Measurements from ENCODE around the gene CACNA1C.

CACNA1C gene

GRCh38 chr12:2375871-2376270 lies 323.1 kb downstream of the CACNA1C start:
- no peak for TF ChIP-seq CTCF (conservative IDR thresholded peaks at IDR 0.05)
- no peak overlapping the region for H3K27ac ChIP-seq

GRCh38 chr12:2376908-2377657 lies 324.3 kb downstream of the CACNA1C start:
- TF ChIP-seq CTCF (conservative IDR thresholded peaks at IDR 0.05): no peak
- no peak overlapping the region for H3K27ac ChIP-seq

GRCh38 chr12:2378835-2379330 lies 326.1 kb downstream of the CACNA1C start:
- no peak overlapping the region for H3K27ac ChIP-seq
- no peak for TF ChIP-seq CTCF (conservative IDR thresholded peaks at IDR 0.05)

- TF ChIP-seq CTCF (conservative IDR thresholded peaks at IDR 0.05): no peak
These were observed 328.2 kb downstream of the CACNA1C start for GRCh38 chr12:2380946-2381345.

GRCh38 chr12:2382370-2383155 lies 329.8 kb downstream of the CACNA1C start:
- H3K27ac ChIP-seq: no peak overlapping the region
- no peak for TF ChIP-seq CTCF (conservative IDR thresholded peaks at IDR 0.05)

More at GRCh38 chr12:2380946-2381345, 328.2 kb downstream of the CACNA1C start:
- no peak overlapping the region for H3K27ac ChIP-seq

GRCh38 chr12:2383325-2384028 lies 330.7 kb downstream of the CACNA1C start:
- no peak for TF ChIP-seq CTCF (conservative IDR thresholded peaks at IDR 0.05)
- H3K27ac ChIP-seq: no peak overlapping the region

GRCh38 chr12:2384029-2384386 lies 331.2 kb downstream of the CACNA1C start:
- TF ChIP-seq CTCF (conservative IDR thresholded peaks at IDR 0.05): no peak
- H3K27ac ChIP-seq: no peak overlapping the region
